ENCODE data around the gene CEBPZ. TPM values are rescaled to one million over a fixed set of nuclear protein-coding genes. Genes with fewer than 3 reads are reported as not detected.

The CEBPZ gene
- total RNA-seq, 1 experiment from 2014 or later = 146 TPM

DNA sequence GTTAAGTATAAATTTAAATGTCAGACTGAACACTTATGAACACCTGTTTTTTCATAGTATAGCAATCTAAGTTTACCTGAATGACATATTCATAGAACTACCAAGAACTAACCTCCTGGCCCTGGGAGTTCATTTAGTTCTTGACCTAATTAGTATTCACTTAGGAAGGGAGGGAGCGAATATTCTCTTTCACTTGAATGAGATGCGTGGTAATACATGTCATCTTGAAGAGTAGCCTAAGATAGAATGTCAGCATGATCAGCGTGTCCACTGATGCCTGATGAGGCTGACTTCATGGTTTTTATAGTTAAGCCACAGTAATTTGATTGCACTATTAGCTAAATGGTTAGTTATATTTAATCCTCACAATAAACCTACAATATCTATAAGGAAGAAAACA is 13.4 kb upstream of the CEBPZ start:
- ATAC-seq = no peak
- H3K27ac Mint-ChIP-seq = peak overlapping the region; percentile 62

DNA sequence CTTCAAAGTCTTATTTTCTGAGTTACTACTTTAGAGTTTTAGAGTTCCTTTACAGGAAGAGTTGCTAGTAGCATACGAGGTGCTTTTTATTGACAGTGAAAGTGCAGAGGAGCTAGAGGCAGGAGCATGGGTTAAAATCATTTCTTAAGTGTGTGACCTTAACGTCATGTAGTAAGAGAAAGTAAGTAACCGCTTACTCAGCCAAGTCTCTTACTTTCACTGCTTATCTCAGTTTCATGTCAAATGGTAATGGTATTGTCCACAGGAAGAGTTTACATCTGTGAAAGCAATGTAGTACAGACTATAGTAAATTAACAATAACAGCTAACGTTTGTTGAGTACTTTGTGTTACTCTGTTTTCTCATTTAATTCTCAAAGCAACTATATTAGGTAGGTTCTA is 12.6 kb upstream of the CEBPZ start:
- Mint-ChIP-seq H3K27me3 (ENCODE audit: low read depth) (no peaks in the 10 kb centered on the region), H3K4me1 (peaks cover 4% of the 10 kb centered on the region; the same call in 1 of the 2 replicates), H3K4me3 (no peak overlapping the region), H3K27ac (peak overlapping the region; percentile 56; the same call in 1 of the 2 replicates), H3K36me3 (peaks cover 84% of the 10 kb centered on the region), H3K9me3 (no peaks in the 10 kb centered on the region)
- ChIA-PET CTCF (no interaction called here), POLR2A (interaction anchor here (0.9 kb wide), 1 partner anchor 11 kb away, joined by 5 read pairs; no protein-coding TSS in a partner anchor)
- ATAC-seq = no peak
- DNase-seq (ENCODE audit: low spot score) = no peak
- no peak for TF ChIP-seq NFE2L1 (CRISPR knock-in tag; IDR thresholded peaks at IDR 0.05)
- TF ChIP-seq ETV6 (CRISPR knock-in tag; IDR thresholded peaks at IDR 0.05) = no peak
- TF ChIP-seq CREB1 (CRISPR knock-in tag; IDR thresholded peaks at IDR 0.05) = no peak
- TF ChIP-seq MXD4 (CRISPR knock-in tag; IDR thresholded peaks at IDR 0.05; ENCODE audit: borderline replicate concordance) = no peak
- no peak for TF ChIP-seq ZNF232 (CRISPR knock-in tag; IDR thresholded peaks at IDR 0.05)
- TF ChIP-seq, protein P1, sequence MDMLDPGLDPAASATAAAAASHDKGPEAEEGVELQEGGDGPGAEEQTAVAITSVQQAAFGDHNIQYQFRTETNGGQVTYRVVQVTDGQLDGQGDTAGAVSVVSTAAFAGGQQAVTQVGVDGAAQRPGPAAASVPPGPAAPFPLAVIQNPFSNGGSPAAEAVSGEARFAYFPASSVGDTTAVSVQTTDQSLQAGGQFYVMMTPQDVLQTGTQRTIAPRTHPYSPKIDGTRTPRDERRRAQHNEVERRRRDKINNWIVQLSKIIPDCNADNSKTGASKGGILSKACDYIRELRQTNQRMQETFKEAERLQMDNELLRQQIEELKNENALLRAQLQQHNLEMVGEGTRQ (CRISPR knock-in tag; IDR thresholded peaks at IDR 0.05) = no peak
- TF ChIP-seq, protein P2, sequence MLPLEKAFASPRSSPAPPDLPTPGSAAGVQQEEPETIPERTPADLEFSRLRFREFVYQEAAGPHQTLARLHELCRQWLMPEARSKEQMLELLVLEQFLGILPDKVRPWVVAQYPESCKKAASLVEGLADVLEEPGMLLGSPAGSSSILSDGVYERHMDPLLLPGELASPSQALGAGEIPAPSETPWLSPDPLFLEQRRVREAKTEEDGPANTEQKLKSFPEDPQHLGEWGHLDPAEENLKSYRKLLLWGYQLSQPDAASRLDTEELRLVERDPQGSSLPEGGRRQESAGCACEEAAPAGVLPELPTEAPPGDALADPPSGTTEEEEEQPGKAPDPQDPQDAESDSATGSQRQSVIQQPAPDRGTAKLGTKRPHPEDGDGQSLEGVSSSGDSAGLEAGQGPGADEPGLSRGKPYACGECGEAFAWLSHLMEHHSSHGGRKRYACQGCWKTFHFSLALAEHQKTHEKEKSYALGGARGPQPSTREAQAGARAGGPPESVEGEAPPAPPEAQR (CRISPR knock-in tag; IDR thresholded peaks at IDR 0.05) = no peak
- TF ChIP-seq HMGA2 (CRISPR knock-in tag; IDR thresholded peaks at IDR 0.05) = no peak
- TF ChIP-seq, protein P3, sequence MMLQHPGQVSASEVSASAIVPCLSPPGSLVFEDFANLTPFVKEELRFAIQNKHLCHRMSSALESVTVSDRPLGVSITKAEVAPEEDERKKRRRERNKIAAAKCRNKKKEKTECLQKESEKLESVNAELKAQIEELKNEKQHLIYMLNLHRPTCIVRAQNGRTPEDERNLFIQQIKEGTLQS (CRISPR knock-in tag; conservative IDR thresholded peaks at IDR 0.05) = no peak
- TF ChIP-seq, protein P4, sequence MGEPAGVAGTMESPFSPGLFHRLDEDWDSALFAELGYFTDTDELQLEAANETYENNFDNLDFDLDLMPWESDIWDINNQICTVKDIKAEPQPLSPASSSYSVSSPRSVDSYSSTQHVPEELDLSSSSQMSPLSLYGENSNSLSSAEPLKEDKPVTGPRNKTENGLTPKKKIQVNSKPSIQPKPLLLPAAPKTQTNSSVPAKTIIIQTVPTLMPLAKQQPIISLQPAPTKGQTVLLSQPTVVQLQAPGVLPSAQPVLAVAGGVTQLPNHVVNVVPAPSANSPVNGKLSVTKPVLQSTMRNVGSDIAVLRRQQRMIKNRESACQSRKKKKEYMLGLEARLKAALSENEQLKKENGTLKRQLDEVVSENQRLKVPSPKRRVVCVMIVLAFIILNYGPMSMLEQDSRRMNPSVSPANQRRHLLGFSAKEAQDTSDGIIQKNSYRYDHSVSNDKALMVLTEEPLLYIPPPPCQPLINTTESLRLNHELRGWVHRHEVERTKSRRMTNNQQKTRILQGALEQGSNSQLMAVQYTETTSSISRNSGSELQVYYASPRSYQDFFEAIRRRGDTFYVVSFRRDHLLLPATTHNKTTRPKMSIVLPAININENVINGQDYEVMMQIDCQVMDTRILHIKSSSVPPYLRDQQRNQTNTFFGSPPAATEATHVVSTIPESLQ (CRISPR knock-in tag; IDR thresholded peaks at IDR 0.05) = no peak
- no peak for TF ChIP-seq CBFB (CRISPR knock-in tag; IDR thresholded peaks at IDR 0.05; ENCODE audit: low read depth)

More for the DNA sequence above, 13.4 kb upstream of the CEBPZ start:
- H3K27me3 Mint-ChIP-seq (ENCODE audit: low read depth) = no peaks in the 10 kb centered on the region
- DNase-seq (ENCODE audit: low spot score) = no peak
- ChIA-PET CTCF (no interaction called here), POLR2A (no interaction called here)
- H3K4me3 Mint-ChIP-seq = no peak overlapping the region
- peaks cover 85% of the 10 kb centered on the region for H3K36me3 Mint-ChIP-seq
- TF ChIP-seq ZNF232 (CRISPR knock-in tag; IDR thresholded peaks at IDR 0.05) = no peak
- TF ChIP-seq NFE2L1 (CRISPR knock-in tag; IDR thresholded peaks at IDR 0.05) = no peak
- no peak for TF ChIP-seq ESRRA (CRISPR knock-in tag; IDR thresholded peaks at IDR 0.05; ENCODE audit: borderline replicate concordance)
- TF ChIP-seq, protein P5, sequence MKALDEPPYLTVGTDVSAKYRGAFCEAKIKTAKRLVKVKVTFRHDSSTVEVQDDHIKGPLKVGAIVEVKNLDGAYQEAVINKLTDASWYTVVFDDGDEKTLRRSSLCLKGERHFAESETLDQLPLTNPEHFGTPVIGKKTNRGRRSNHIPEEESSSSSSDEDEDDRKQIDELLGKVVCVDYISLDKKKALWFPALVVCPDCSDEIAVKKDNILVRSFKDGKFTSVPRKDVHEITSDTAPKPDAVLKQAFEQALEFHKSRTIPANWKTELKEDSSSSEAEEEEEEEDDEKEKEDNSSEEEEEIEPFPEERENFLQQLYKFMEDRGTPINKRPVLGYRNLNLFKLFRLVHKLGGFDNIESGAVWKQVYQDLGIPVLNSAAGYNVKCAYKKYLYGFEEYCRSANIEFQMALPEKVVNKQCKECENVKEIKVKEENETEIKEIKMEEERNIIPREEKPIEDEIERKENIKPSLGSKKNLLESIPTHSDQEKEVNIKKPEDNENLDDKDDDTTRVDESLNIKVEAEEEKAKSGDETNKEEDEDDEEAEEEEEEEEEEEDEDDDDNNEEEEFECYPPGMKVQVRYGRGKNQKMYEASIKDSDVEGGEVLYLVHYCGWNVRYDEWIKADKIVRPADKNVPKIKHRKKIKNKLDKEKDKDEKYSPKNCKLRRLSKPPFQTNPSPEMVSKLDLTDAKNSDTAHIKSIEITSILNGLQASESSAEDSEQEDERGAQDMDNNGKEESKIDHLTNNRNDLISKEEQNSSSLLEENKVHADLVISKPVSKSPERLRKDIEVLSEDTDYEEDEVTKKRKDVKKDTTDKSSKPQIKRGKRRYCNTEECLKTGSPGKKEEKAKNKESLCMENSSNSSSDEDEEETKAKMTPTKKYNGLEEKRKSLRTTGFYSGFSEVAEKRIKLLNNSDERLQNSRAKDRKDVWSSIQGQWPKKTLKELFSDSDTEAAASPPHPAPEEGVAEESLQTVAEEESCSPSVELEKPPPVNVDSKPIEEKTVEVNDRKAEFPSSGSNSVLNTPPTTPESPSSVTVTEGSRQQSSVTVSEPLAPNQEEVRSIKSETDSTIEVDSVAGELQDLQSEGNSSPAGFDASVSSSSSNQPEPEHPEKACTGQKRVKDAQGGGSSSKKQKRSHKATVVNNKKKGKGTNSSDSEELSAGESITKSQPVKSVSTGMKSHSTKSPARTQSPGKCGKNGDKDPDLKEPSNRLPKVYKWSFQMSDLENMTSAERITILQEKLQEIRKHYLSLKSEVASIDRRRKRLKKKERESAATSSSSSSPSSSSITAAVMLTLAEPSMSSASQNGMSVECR (CRISPR knock-in tag; IDR thresholded peaks at IDR 0.05; ENCODE audit: borderline replicate concordance) = no peak
- TF ChIP-seq NR2C2 (CRISPR knock-in tag; IDR thresholded peaks at IDR 0.05) = no peak
- TF ChIP-seq, protein P6, sequence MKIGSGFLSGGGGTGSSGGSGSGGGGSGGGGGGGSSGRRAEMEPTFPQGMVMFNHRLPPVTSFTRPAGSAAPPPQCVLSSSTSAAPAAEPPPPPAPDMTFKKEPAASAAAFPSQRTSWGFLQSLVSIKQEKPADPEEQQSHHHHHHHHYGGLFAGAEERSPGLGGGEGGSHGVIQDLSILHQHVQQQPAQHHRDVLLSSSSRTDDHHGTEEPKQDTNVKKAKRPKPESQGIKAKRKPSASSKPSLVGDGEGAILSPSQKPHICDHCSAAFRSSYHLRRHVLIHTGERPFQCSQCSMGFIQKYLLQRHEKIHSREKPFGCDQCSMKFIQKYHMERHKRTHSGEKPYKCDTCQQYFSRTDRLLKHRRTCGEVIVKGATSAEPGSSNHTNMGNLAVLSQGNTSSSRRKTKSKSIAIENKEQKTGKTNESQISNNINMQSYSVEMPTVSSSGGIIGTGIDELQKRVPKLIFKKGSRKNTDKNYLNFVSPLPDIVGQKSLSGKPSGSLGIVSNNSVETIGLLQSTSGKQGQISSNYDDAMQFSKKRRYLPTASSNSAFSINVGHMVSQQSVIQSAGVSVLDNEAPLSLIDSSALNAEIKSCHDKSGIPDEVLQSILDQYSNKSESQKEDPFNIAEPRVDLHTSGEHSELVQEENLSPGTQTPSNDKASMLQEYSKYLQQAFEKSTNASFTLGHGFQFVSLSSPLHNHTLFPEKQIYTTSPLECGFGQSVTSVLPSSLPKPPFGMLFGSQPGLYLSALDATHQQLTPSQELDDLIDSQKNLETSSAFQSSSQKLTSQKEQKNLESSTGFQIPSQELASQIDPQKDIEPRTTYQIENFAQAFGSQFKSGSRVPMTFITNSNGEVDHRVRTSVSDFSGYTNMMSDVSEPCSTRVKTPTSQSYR (CRISPR knock-in tag; IDR thresholded peaks at IDR 0.05) = no peak
- no peak for TF ChIP-seq CREM (CRISPR knock-in tag; IDR thresholded peaks at IDR 0.05)
- TF ChIP-seq, protein P7, sequence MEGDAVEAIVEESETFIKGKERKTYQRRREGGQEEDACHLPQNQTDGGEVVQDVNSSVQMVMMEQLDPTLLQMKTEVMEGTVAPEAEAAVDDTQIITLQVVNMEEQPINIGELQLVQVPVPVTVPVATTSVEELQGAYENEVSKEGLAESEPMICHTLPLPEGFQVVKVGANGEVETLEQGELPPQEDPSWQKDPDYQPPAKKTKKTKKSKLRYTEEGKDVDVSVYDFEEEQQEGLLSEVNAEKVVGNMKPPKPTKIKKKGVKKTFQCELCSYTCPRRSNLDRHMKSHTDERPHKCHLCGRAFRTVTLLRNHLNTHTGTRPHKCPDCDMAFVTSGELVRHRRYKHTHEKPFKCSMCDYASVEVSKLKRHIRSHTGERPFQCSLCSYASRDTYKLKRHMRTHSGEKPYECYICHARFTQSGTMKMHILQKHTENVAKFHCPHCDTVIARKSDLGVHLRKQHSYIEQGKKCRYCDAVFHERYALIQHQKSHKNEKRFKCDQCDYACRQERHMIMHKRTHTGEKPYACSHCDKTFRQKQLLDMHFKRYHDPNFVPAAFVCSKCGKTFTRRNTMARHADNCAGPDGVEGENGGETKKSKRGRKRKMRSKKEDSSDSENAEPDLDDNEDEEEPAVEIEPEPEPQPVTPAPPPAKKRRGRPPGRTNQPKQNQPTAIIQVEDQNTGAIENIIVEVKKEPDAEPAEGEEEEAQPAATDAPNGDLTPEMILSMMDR (IDR thresholded peaks at IDR 0.05) = no peak
- no peak for TF ChIP-seq ETV6 (CRISPR knock-in tag; IDR thresholded peaks at IDR 0.05)
- H3K9me3 Mint-ChIP-seq = no peaks in the 10 kb centered on the region
- peaks cover 4% of the 10 kb centered on the region; the same call in 1 of the 2 replicates for H3K4me1 Mint-ChIP-seq
